Esophagus squamous epithelium (tissue), 4 donors: ENCODE measurements around the gene LMBRD1.

ENCODE experiments used
- CTCF ChIP-seq, 6 experiments: fragments of 450-650 bp in 4 of 6; fragments of 200-600 bp in 2 of 6; sonication (generic) in 2 of 6; IDR thresholded peaks; one replicate each; pipeline ENCODE4 v1.5.1; 2016 to 2019; ENCODE audit warnings: antibody characterized with exemption in 6 of 6, mild to moderate bottlenecking in 4 of 6, moderate library complexity in 4 of 6
- POLR2A ChIP-seq, 4 donors: fragments of 450-650 bp; IDR thresholded peaks; one replicate each; pipeline ENCODE4 v1.6.1; 2017; ENCODE audit warnings: antibody characterized with exemption in 4 of 4, mild to moderate bottlenecking in 4 of 4, moderate library complexity in 3 of 4

DNA sequence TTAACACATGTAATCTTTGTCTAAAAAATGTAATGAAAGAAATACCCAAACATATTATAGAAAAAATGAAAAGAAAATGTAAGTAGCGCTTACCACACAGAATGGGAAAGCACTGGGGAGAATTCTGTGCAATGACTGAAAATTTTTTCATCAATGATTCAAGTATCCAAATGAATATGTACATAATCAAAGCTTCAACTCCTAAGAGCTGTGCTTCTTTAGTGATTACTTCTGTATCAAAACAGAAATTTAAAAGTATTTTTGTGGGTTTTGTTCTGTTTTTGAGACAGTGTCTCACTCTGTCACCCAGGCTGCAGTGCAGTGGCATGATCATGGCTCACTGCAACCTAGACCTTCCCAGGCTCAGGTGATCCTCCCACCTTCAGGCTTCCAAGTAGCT lies 13.7 kb downstream of the LMBRD1 start:
- TF ChIP-seq CTCF (IDR thresholded peaks at IDR 0.05) (no peak), POLR2A (IDR thresholded peaks at IDR 0.05) (no peak)
